Tibial artery (tissue), 4 donors: Measurements from ENCODE around the gene CACUL1.

Experiments used
- DNase-seq, 2 donors: peaks; one replicate each; pipeline ENCODE4 v3.0.0-alpha.2; 2019
- H3K27ac ChIP-seq, 2 donors: fragments of 200-600 bp; sonication (generic) in 1 of 2; 1 replicate in 1 of 2; 2 replicates in 1 of 2; pipeline ENCODE4 v1.5.1; 2018 to 2019; ENCODE audit warnings: mild to moderate bottlenecking in 1 of 2
- H3K27me3 ChIP-seq, 2 donors: fragments of 200-600 bp; sonication (generic) in 1 of 2; one replicate each; pipeline versions ENCODE4 v1.5.1 to v1.6.0; 2016 to 2019
- H3K36me3 ChIP-seq, 3 donors: fragments of 200-600 bp; sonication (generic) in 2 of 3; one replicate each; pipeline ENCODE4 v1.5.1; 2016 to 2019; ENCODE audit warnings: mild to moderate bottlenecking in 2 of 3
- H3K4me1 ChIP-seq, 4 donors: fragments of 200-600 bp; sonication (generic) in 2 of 4; 1 replicate in 3 of 4; 2 replicates in 1 of 4; pipeline ENCODE4 v1.5.1; 2016 to 2019
- H3K4me3 ChIP-seq, 2 donors: fragments of 200-600 bp; sonication (generic) in 1 of 2; 1 replicate in 1 of 2; 2 replicates in 1 of 2; pipeline ENCODE4 v1.5.1; 2018 to 2019; ENCODE audit warnings: mild to moderate bottlenecking in 2 of 2
- H3K9me3 ChIP-seq, 3 donors: fragments of 200-600 bp; sonication (generic) in 1 of 3; one replicate each; pipeline ENCODE4 v1.5.1; 2016 to 2019
- CTCF ChIP-seq, 2 experiments: fragments of 200-600 bp in 1 of 2; fragments of 450-650 bp in 1 of 2; IDR thresholded peaks; one replicate each; pipeline ENCODE4 v1.5.1; 2017 to 2019; ENCODE audit warnings: antibody characterized with exemption in 2 of 2, mild to moderate bottlenecking in 1 of 2, moderate library complexity in 1 of 2
- intact Hi-C: fragments of 100-400 bp; cut with DNase I; formaldehyde crosslinking; loops from one replicate; pipeline ENCODE4 v1.15.0; 2023; ENCODE audit warnings: low total_unique reads

The CACUL1 gene

GRCh38 chr10:118669835-118670234 lies 84.9 kb downstream of the CACUL1 start:
- no peak overlapping the region for H3K4me3 ChIP-seq
- no peaks in the 10 kb centered on the region for H3K9me3 ChIP-seq
- no peaks in the 10 kb centered on the region for H3K27me3 ChIP-seq
- intact Hi-C loops: no loop called here
- H3K36me3 ChIP-seq: peaks cover 0 to 23% (median 14%) of the 10 kb centered on the region in 3 donors
- DNase-seq: no peak
- no peak for TF ChIP-seq CTCF (IDR thresholded peaks at IDR 0.05)
- H3K27ac ChIP-seq: no peak overlapping the region
- peaks cover 0 to 18% (median 14%) of the 10 kb centered on the region in 4 donors for H3K4me1 ChIP-seq

- DNase-seq: peak in 1 of 2 donors; percentile 52
- intact Hi-C loops: no loop called here
- Histone ChIP-seq H3K36me3 (peaks cover 0 to 16% (median 8%) of the 10 kb centered on the region in 3 donors), H3K4me1 (peaks cover 0 to 18% (median 14%) of the 10 kb centered on the region in 4 donors), H3K27ac (no peak overlapping the region), H3K9me3 (no peaks in the 10 kb centered on the region), H3K4me3 (no peak overlapping the region), H3K27me3 (no peaks in the 10 kb centered on the region)
- no peak for TF ChIP-seq CTCF (IDR thresholded peaks at IDR 0.05)
Observed at GRCh38 chr10:118669020-118669791, 85.6 kb downstream of the CACUL1 start.

GRCh38 chr10:118668228-118668952 lies 86.4 kb downstream of the CACUL1 start:
- no peak overlapping the region for H3K27ac ChIP-seq
- DNase-seq: no peak
- peaks cover 0 to 8% (median 0%) of the 10 kb centered on the region in 3 donors for H3K36me3 ChIP-seq
- no peak for TF ChIP-seq CTCF (IDR thresholded peaks at IDR 0.05)
- H3K4me3 ChIP-seq: no peak overlapping the region
- no peaks in the 10 kb centered on the region for H3K9me3 ChIP-seq
- no peaks in the 10 kb centered on the region for H3K27me3 ChIP-seq
- intact Hi-C loops: no loop called here
- peaks cover 0 to 18% (median 14%) of the 10 kb centered on the region in 4 donors for H3K4me1 ChIP-seq

- no peak for TF ChIP-seq CTCF (IDR thresholded peaks at IDR 0.05)
- H3K9me3 ChIP-seq: no peaks in the 10 kb centered on the region
- no peak for DNase-seq
- no peak overlapping the region for H3K27ac ChIP-seq
- intact Hi-C loops: no loop called here
- no peak overlapping the region for H3K4me3 ChIP-seq
- H3K27me3 ChIP-seq: no peaks in the 10 kb centered on the region
- H3K36me3 ChIP-seq: peaks cover 0 to 2% (median 0%) of the 10 kb centered on the region in 3 donors
- peaks cover 0 to 18% (median 14%) of the 10 kb centered on the region in 4 donors for H3K4me1 ChIP-seq
Observed at GRCh38 chr10:118667732-118668131, 87.0 kb downstream of the CACUL1 start.

GRCh38 chr10:118666350-118666749 lies 88.4 kb downstream of the CACUL1 start:
- no peak for DNase-seq
- Histone ChIP-seq H3K36me3 (no peaks in the 10 kb centered on the region), H3K27me3 (no peaks in the 10 kb centered on the region), H3K4me1 (peaks cover 0 to 18% (median 14%) of the 10 kb centered on the region in 4 donors), H3K9me3 (no peaks in the 10 kb centered on the region), H3K27ac (no peak overlapping the region), H3K4me3 (no peak overlapping the region)
- intact Hi-C loops: no loop called here
- no peak for TF ChIP-seq CTCF (IDR thresholded peaks at IDR 0.05)
